GM12801 (cell line): ENCODE results near the gene TFF3.

Experiments
- TF ChIP-seq, protein P1 (sequence below): IDR thresholded peaks from one replicate; pipeline ENCODE4 v1.5.1; 2011; ENCODE audit warnings: control low read depth; ENCODE audit not compliant: insufficient read length; ENCODE audit errors: extremely low read depth

The TFF3 gene

DNA sequence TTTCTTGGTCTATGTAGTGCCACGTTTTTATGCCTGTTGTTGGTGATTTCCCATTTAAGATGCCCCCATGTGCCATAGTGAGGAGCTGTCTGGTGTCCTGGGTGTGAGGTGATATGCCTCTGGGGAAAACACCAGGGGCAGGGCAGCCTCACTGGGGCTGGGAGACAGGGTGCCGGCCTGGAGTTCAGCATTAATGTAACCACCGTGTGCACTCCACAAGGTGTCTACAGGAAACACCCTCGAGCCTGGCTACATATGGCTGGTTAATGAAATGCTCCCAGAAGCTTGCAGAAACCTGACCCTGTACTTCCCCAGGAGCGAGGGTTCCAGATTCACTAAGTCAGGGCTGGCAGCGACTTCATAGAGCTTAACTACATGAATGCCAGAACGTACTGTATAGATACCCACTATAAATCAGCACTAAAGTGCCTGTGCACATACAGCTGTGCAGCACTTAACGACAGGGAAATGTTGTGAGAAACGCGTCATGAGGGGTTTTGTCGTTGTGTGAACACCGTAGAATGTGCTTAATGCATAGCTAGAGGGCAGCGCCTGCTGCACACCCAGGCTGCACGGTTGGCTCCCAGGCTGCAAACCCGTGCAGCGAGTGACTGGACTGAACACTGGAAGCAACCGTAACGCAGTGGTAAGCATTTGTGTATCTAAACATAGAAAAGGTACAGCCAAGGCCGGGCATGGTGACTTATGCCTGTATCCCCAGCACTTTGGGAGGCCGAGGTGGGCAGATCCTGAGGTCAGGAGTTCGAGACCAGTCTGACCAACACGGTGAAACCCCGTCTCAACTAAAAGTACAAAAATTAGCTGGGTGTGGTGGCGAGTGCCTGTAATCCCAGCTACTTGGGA is 25.2 kb upstream of the TFF3 start:
- TF ChIP-seq, protein P1, sequence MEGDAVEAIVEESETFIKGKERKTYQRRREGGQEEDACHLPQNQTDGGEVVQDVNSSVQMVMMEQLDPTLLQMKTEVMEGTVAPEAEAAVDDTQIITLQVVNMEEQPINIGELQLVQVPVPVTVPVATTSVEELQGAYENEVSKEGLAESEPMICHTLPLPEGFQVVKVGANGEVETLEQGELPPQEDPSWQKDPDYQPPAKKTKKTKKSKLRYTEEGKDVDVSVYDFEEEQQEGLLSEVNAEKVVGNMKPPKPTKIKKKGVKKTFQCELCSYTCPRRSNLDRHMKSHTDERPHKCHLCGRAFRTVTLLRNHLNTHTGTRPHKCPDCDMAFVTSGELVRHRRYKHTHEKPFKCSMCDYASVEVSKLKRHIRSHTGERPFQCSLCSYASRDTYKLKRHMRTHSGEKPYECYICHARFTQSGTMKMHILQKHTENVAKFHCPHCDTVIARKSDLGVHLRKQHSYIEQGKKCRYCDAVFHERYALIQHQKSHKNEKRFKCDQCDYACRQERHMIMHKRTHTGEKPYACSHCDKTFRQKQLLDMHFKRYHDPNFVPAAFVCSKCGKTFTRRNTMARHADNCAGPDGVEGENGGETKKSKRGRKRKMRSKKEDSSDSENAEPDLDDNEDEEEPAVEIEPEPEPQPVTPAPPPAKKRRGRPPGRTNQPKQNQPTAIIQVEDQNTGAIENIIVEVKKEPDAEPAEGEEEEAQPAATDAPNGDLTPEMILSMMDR = no peak

- TF ChIP-seq, protein P1 = no peak
Observed at GRCh38 chr21:42338729-42339715, 23.8 kb upstream of the TFF3 start.

- TF ChIP-seq, protein P1 = no peak
Observed at GRCh38 chr21:42337830-42338728, 22.9 kb upstream of the TFF3 start.

- TF ChIP-seq, protein P1 = no peak
Observed at GRCh38 chr21:42337276-42337675, 22.1 kb upstream of the TFF3 start.

DNA sequence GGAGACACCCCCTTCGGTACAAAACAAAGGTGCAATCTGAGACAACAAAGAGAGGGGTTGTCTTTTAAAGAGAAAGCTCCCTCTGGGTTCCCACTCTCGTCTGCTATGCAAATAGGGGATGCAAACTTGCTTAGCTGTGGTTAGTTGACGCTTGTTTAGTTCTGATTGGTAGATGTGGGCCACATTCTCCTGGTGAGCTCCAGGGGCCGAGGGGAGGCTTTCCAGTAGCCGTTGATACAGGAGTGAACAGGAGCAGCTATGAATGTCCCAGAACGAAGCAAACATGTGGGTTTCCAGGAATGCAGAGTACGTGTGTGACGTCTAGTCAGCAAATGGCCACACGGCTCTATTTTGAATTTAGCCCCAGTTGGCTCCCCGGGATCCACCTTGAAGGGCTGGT is 20.8 kb upstream of the TFF3 start:
- TF ChIP-seq, protein P1 = no peak

DNA sequence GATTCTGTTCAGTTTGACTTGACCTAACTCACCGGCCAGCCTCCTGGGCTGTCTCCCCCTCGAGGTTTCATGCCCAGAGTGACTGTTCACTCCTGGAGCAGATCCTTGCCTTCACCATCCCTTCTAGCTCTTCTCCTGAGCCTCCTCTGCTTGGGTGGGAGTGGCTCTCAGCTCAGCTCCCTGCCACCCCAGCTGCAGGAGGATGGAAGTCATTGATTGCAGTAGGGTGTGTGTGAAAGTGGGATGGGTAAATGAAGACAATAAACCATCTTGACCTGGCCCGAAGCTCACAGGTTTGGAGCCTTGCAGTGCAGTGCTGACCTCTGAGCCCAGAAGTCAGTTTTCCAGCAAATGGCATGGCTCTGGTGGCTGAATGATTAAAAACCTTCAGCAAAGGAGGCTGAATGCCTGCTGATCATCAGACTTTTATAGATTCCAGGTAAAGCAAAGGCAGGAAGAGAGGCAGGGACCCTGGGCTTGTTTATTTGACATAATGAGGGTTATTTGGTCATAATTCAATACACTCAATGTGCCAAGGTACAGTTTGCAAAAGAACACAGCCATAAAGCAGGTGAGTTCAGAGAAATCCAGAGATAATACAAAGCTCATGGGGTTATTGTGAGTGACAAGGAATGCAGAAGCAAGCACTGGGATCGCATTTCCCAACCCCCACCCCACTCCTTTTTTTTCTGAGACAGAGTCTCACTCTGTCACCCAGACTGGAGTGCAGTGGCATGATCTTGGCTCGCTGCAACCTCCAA is 17.5 kb upstream of the TFF3 start:
- TF ChIP-seq, protein P1 = no peak
